Measurements from ENCODE around the gene ASB10.

DNA sequence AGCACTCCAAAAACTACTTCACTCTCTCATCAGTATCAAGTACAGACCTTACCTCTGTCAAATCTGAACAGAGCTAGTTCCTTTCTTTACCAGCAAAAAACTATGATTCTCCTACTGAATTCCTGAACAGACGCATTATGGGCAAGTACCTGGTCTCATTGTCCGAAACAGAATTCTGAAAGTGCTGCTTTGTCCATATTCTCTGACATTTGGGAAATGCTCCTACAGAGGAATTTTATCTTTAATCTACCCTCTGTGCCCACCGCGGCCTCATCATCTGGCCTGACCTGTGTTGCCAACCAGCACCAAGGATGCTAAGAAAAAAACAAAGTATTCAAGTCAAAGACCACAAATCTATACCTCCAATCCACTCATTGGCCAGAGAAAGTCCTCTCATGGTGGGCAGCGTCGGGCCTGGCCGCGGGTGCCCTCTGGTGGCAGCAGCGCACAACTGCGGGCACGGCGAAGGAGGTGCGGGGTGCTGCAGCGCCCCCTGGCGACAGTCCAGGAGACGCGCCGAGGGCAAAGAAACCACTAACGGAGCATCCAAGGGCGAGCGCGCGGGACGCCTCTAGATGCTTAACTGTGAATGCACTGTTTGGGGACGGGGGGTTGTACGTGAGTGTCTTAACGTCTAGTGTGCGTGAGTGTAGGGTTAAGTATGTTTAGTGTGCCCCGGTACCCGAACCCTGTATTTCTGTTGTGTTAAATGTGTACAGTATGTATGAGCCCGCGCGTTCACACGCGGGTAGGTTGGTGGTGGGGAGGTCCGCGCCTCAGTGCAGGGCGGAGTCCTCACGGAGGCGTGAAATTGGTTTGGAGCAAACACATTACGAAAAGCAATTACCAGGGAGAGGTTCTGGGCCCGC is 14.5 kb downstream of the ASB10 start:
- TF ChIP-seq USF2 (IDR thresholded peaks at IDR 0.05) (no peak), CTCF (IDR thresholded peaks at IDR 0.05) (peak; percentile 100), HDAC2 (IDR thresholded peaks at IDR 0.05) (no peak), PBX3 (IDR thresholded peaks at IDR 0.05) (no peak), NFE2L2 (conservative IDR thresholded peaks at IDR 0.05; ENCODE audit: low read length) (no peak), ELK1 (IDR thresholded peaks at IDR 0.05; ENCODE audit: low read depth, low read length) (no peak), ESRRA (IDR thresholded peaks at IDR 0.05; ENCODE audit: borderline replicate concordance, low read length) (no peak), CHD4 (IDR thresholded peaks at IDR 0.05; ENCODE audit: borderline replicate concordance) (no peak), CHD2 (IDR thresholded peaks at IDR 0.05; ENCODE audit: low read length, partially characterized antibody) (no peak)

All from A549 (cell line).